Tibial nerve (tissue), 4 donors: ENCODE measurements around the gene EGFR. TPM values are rescaled to one million over a fixed set of nuclear protein-coding genes. Genes with fewer than 3 reads are reported as not detected.

Source experiments
- DNase-seq, 2 donors: peaks; one replicate each; pipeline ENCODE4 v3.0.0-alpha.2; 2019; ENCODE audit warnings: low spot score in 2 of 2
- H3K27ac ChIP-seq, 4 donors: fragments of 200-600 bp; sonication (generic) in 3 of 4; one replicate each; pipeline ENCODE4 v1.5.1; 2017 to 2019; ENCODE audit warnings: mild to moderate bottlenecking in 1 of 4
- H3K27me3 ChIP-seq, 2 donors: fragments of 200-600 bp; sonication (generic) in 1 of 2; one replicate each; pipeline versions ENCODE4 v1.5.1 to v1.6.0; 2017 to 2019
- H3K36me3 ChIP-seq, 3 donors: fragments of 200-600 bp; sonication (generic); one replicate each; pipeline ENCODE4 v1.5.1; 2018 to 2019
- H3K4me1 ChIP-seq, 4 donors: fragments of 200-600 bp; sonication (generic) in 3 of 4; one replicate each; pipeline ENCODE4 v1.5.1; 2017 to 2019
- H3K4me3 ChIP-seq, 4 donors: fragments of 200-600 bp; sonication (generic) in 3 of 4; one replicate each; pipeline ENCODE4 v1.5.1; 2017 to 2019; ENCODE audit warnings: mild to moderate bottlenecking in 1 of 4, moderate library complexity in 1 of 4
- H3K9me3 ChIP-seq, 4 donors: fragments of 200-600 bp; sonication (generic) in 3 of 4; one replicate each; pipeline ENCODE4 v1.5.1; 2017 to 2019
- EP300 ChIP-seq, 2 donors: sonication (generic); formaldehyde crosslinking; IDR thresholded peaks; one replicate each; pipeline ENCODE4 v1.6.1; 2017; ENCODE audit warnings: antibody characterized with exemption in 2 of 2, mild to moderate bottlenecking in 1 of 2
- POLR2A ChIP-seq, 2 donors: fragments of 450-650 bp; IDR thresholded peaks; one replicate each; pipeline ENCODE4 v1.6.1; 2017; ENCODE audit warnings: antibody characterized with exemption in 2 of 2, mild to moderate bottlenecking in 2 of 2, moderate library complexity in 2 of 2
- WGBS, 2 donors: methylation state at CpG; one replicate each; pipeline ENCODE4 v1.1.5; 2018; 5-methylcytosine and 5-hydroxymethylcytosine counted together
- total RNA-seq, 4 donors: library from RNA; depleted of rRNA; stranded (reverse); fragments of >200 nt; gene quantifications; one replicate each; pipeline ENCODE4 v1.1.0, GENCODE V29; 2016
- TF ChIP-seq, protein P1 (sequence below), 5 experiments: fragments of 200-600 bp in 3 of 5; fragments of 450-650 bp in 2 of 5; sonication (generic) in 3 of 5; IDR thresholded peaks; one replicate each; pipeline ENCODE4 v1.5.1; 2016 to 2019; ENCODE audit warnings: antibody characterized with exemption in 5 of 5, mild to moderate bottlenecking in 3 of 5, moderate library complexity in 2 of 5

EGFR gene
- total RNA-seq, 4 donors from 2014 or later = 72.3 to 136 (median 127) TPM

DNA sequence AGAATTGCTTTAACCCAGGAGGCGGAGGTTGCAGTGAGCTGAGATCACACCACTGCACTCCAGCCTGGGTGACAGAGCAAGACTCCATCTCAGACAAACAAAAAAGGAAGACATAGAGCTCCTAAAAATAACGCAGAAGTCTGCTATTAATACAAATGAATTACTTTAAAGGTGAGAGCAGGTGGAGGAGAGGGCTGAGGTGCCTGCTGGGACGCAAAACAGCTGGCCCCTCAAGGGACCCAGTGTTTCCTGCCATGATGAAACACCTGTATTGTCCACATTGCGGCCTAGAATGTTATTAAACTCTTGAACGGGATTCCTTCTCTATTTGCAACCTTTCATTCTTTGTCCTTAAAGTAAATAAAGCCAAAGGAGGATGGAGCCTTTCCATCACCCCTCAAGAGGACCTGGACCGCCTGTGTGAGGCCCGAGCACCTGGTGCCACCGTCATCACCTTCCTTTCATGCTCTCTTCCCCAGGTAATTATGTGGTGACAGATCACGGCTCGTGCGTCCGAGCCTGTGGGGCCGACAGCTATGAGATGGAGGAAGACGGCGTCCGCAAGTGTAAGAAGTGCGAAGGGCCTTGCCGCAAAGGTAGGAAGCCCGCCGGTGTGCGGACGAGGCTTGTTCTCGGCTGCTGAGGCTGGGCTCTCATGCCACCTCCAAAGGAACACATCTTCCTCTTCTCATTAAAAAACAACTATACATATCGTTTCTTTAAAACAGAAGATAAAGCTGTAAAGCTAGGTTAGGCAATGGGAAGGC lies 136.7 kb downstream of the EGFR start:
- no peaks in the 10 kb centered on the region for H3K27me3 ChIP-seq
- no peaks in the 10 kb centered on the region for H3K9me3 ChIP-seq
- 90 to 92% methylated on average over 24 of the region's 24 CpGs for WGBS, 2 donors
- H3K4me3 ChIP-seq = no peak overlapping the region
- TF ChIP-seq POLR2A (IDR thresholded peaks at IDR 0.05) (no peak), EP300 (IDR thresholded peaks at IDR 0.05) (no peak)
- TF ChIP-seq, protein P1, sequence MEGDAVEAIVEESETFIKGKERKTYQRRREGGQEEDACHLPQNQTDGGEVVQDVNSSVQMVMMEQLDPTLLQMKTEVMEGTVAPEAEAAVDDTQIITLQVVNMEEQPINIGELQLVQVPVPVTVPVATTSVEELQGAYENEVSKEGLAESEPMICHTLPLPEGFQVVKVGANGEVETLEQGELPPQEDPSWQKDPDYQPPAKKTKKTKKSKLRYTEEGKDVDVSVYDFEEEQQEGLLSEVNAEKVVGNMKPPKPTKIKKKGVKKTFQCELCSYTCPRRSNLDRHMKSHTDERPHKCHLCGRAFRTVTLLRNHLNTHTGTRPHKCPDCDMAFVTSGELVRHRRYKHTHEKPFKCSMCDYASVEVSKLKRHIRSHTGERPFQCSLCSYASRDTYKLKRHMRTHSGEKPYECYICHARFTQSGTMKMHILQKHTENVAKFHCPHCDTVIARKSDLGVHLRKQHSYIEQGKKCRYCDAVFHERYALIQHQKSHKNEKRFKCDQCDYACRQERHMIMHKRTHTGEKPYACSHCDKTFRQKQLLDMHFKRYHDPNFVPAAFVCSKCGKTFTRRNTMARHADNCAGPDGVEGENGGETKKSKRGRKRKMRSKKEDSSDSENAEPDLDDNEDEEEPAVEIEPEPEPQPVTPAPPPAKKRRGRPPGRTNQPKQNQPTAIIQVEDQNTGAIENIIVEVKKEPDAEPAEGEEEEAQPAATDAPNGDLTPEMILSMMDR (IDR thresholded peaks at IDR 0.05) = no peak
- peaks cover 0 to 21% (median 0%) of the 10 kb centered on the region in 4 donors for H3K4me1 ChIP-seq
- peak overlapping the region in 1 of 4 donors; percentile 53 for H3K27ac ChIP-seq
- peaks cover 0 to 56% (median 0%) of the 10 kb centered on the region in 3 donors for H3K36me3 ChIP-seq
- DNase-seq = no peak

DNA sequence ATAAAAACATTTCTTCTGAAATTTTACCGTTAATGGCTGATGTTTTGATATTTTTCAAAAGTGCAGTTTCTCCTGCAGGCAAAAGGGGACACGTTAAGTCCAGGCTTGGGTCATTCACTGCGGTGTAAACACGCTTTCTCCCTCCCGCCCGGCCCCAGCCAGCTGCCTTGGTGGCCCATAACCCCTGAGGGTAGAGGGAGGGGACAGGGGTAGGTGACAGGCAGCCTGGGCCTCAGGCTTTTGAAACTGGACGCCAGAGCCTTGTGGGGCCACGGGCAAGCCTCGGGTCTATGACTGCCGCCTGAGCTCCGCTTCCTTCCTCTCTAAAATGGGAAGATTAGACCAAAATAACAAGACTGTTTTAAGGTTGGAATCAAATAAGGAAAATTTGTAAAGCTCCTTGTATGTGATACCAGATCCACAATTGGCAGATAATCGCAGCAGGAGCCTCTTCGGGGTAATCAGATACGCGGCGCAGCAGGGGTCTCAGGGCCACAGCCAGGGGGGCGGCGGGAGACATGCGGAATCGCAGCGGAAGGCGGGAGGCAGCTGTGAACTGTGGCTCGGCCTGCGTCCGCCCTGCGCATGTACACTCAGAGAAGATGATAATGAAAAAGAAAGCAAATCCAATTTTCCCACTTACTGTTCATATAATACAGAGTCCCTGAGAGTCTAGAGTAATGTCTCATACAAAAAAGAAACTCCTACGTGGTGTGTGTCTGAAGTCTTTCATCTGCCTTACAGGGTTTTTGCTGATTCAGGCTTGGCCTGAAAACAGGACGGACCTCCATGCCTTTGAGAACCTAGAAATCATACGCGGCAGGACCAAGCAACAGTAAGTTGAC lies 138.3 kb downstream of the EGFR start:
- 55 to 56% methylated on average over 30 of the region's 30 CpGs for WGBS, 2 donors
- no peak for TF ChIP-seq POLR2A (IDR thresholded peaks at IDR 0.05)
- TF ChIP-seq, protein P1 (IDR thresholded peaks at IDR 0.05) = no peak
- TF ChIP-seq EP300 (IDR thresholded peaks at IDR 0.05) = no peak
- no peaks in the 10 kb centered on the region for H3K9me3 ChIP-seq
- H3K4me3 ChIP-seq = no peak overlapping the region
- peak overlapping the region in 3 of 4 donors; percentile 22 to 78 (median 75) for H3K27ac ChIP-seq
- no peak for DNase-seq
- no peaks in the 10 kb centered on the region for H3K27me3 ChIP-seq
- peaks cover 0 to 21% (median 0%) of the 10 kb centered on the region in 4 donors for H3K4me1 ChIP-seq
- H3K36me3 ChIP-seq = peaks cover 0 to 59% (median 0%) of the 10 kb centered on the region in 3 donors

DNA sequence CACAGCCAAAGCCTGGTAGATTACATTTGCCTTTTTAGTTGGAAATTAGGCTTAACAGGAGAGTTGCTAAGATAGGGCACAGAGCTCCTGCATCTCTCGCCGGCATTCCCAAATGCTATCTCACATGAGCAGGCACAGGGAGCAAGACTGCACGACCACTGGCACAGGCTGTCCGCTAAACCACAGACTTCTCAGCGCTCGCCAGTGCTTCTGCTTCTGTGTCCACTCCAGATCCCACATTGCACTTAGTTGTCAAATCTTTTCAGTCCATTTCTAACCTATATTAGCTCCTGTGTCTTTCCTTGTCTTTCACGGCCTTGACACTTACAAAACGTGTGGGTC lies 138.9 kb downstream of the EGFR start:
- TF ChIP-seq EP300 (IDR thresholded peaks at IDR 0.05) (no peak), POLR2A (IDR thresholded peaks at IDR 0.05) (no peak)
- TF ChIP-seq, protein P1 (IDR thresholded peaks at IDR 0.05) = no peak
- H3K9me3 ChIP-seq = no peaks in the 10 kb centered on the region
- no peak overlapping the region for H3K4me3 ChIP-seq
- no peaks in the 10 kb centered on the region for H3K27me3 ChIP-seq
- H3K4me1 ChIP-seq = peaks cover 0 to 21% (median 0%) of the 10 kb centered on the region in 4 donors
- no peak for DNase-seq
- 81 to 82% methylated on average over 8 of the region's 8 CpGs for WGBS, 2 donors
- peak overlapping the region in 2 of 4 donors; percentile 75 to 78 for H3K27ac ChIP-seq
- peaks cover 0 to 58% (median 0%) of the 10 kb centered on the region in 3 donors for H3K36me3 ChIP-seq

DNA sequence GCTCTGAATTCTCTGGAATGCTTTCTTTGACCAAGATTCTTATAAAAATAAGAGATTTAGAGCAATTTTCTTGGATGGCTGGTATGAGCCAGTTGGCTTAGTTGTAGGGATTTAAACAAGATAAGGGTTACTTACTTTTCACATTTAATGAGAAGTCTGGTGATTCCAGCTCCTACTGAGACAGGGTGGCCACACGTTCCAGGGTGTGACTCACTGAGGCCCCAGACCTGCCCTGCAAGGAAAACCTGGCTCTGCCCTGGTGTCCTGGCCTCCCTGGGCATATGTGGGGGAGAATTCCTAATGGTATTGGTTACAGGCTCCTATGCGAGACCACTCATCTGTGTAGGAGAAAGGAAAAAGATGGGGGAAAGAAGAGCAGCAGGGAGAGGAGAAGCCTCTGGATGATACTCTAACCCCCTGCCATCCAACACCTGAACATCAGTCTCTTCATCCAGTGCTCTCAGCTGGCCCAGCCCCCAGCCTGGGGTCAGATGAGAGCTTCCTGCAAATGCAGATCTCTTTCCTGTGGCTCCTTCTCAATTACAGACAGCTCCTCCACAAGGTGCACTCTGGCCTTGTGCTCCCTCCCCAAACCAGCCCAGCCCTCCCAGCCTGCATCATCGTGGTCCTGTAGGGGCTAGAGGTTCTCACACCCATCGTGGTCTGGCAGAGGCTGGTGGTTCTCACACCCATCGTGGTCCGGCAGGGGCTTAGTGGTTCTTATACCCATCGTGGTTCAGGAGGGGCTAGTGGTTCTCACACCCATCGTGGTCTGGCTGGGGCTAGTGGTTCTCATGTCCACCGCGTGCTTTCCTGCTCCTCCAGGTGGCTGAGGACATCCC lies 139.9 kb downstream of the EGFR start:
- DNase-seq = no peak
- Histone ChIP-seq H3K27me3 (no peaks in the 10 kb centered on the region), H3K27ac (peak overlapping the region in 1 of 4 donors; percentile 25), H3K4me1 (peaks cover 0 to 21% (median 0%) of the 10 kb centered on the region in 4 donors), H3K9me3 (no peaks in the 10 kb centered on the region), H3K4me3 (no peak overlapping the region), H3K36me3 (peaks cover 0 to 58% (median 0%) of the 10 kb centered on the region in 3 donors)
- TF ChIP-seq POLR2A (IDR thresholded peaks at IDR 0.05) = no peak
- TF ChIP-seq EP300 (IDR thresholded peaks at IDR 0.05) = no peak
- TF ChIP-seq, protein P1 (IDR thresholded peaks at IDR 0.05) = no peak
- WGBS, 2 donors = 75 to 84% methylated on average over 10 of the region's 10 CpGs
